Esophagus muscularis mucosa (tissue), 4 donors: ENCODE data around the gene OR10H5.

Experiments
- CTCF ChIP-seq, 3 experiments: fragments of 200-600 bp in 2 of 3; fragments of 450-650 bp in 1 of 3; sonication (generic) in 2 of 3; IDR thresholded peaks; one replicate each; pipeline ENCODE4 v1.5.1; 2017 to 2019; ENCODE audit warnings: antibody characterized with exemption in 3 of 3, mild to moderate bottlenecking in 2 of 3, moderate library complexity in 1 of 3
- EP300 ChIP-seq: sonication (generic); formaldehyde crosslinking; IDR thresholded peaks from one replicate; pipeline ENCODE4 v1.6.1; 2017; ENCODE audit warnings: antibody characterized with exemption
- POLR2A ChIP-seq: fragments of 450-650 bp; IDR thresholded peaks from one replicate; pipeline ENCODE4 v1.6.1; 2017; ENCODE audit warnings: antibody characterized with exemption, moderate library complexity, mild to moderate bottlenecking, low read depth
- POLR2AphosphoS5 ChIP-seq, 2 donors: sonication (generic); formaldehyde crosslinking; IDR thresholded peaks; one replicate each; pipeline ENCODE4 v1.6.1; 2017; ENCODE audit warnings: antibody characterized with exemption in 2 of 2

GRCh38 chr19:15740785-15741184 lies 46.7 kb upstream of the OR10H5 start:
- no peak for TF ChIP-seq CTCF (IDR thresholded peaks at IDR 0.05)
- TF ChIP-seq POLR2A, result no peak
- no peak for TF ChIP-seq EP300
- TF ChIP-seq POLR2AphosphoS5 (IDR thresholded peaks at IDR 0.05), result no peak
